ENCODE results near the gene ACP4.

ACP4 gene

DNA sequence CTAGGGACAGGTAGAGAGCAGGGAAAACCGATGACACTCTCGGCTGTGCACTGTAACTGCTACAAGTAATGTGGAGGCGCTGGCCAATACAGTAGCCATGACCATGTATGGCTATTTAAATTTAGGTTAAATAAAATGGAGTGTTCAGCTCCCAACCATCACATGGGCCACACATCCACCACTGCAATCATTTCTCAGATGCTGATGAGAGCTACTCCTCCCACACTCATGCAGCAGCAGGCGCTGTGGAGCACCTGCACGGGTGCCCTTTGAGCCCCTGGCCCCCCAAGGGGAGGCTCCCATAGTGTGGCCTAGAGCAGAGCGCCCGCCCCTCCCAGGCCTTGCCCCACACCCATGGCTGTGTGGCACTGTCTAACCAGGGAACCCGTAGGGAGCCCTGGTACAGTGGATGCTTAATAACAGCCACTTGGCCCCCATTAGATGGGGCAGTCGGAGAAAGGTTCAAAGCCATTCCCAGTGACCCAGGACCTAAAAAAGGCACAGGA is 6.0 kb downstream of the ACP4 start:
- H3K36me3 ChIP-seq (replicated peaks), result peaks cover 43% of the 10 kb centered on the region
- no peaks in the 10 kb centered on the region for H3K27me3 ChIP-seq (replicated peaks)
- TF ChIP-seq, protein P1, sequence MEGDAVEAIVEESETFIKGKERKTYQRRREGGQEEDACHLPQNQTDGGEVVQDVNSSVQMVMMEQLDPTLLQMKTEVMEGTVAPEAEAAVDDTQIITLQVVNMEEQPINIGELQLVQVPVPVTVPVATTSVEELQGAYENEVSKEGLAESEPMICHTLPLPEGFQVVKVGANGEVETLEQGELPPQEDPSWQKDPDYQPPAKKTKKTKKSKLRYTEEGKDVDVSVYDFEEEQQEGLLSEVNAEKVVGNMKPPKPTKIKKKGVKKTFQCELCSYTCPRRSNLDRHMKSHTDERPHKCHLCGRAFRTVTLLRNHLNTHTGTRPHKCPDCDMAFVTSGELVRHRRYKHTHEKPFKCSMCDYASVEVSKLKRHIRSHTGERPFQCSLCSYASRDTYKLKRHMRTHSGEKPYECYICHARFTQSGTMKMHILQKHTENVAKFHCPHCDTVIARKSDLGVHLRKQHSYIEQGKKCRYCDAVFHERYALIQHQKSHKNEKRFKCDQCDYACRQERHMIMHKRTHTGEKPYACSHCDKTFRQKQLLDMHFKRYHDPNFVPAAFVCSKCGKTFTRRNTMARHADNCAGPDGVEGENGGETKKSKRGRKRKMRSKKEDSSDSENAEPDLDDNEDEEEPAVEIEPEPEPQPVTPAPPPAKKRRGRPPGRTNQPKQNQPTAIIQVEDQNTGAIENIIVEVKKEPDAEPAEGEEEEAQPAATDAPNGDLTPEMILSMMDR (IDR thresholded peaks at IDR 0.05; ENCODE audit: low read depth, low read length, missing control alignments), result no peak
- H3K27ac ChIP-seq, result no peak overlapping the region
- DNase-seq, result no peak
- no peak overlapping the region for H3K4me3 ChIP-seq (ENCODE audit: low read depth, low read length)
- in situ Hi-C loops (cut with HindIII; ENCODE audit: low pct_ligation_motif_present, low sequenced_read_pairs), result no loop called here

DNA sequence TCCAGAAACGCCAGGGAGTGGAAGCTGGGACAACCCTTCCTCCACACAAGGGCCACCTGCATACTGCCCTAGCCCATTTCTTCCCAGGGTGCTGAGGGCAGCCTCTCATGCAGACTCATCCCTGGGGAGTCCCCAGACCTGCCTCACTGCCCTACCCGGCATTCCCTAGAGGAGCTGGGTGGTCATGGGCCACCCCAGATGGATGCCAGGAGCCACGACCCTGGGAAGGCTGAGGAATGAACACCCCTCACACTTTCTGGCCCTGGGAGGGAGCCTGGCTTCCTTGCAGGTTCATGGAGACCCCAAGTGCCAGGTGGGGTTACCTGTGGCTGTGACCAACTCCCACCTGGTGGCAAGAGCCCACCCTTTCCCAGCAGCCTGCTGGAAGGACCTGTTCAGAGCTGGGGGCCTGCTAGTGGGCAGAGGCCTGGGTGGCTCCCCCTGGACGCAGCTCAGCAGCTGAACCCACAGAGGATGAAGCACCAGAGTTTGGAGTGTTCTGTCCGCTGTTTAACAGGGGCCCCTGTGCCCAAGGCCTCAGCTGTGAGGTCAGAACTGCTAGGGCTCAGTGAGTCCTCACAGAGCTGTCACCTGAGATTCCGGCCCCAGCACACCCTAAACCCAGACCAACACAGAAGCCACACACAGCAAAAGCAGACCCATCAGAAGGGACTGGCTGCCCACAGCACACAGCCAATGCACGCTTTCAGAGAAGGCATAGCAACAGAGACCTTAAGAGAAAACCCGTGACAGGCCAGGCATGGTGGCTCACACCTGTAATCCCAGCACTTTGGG is 6.6 kb downstream of the ACP4 start:
- in situ Hi-C loops (cut with HindIII; ENCODE audit: low pct_ligation_motif_present, low sequenced_read_pairs), result no loop called here
- TF ChIP-seq, protein P1 (IDR thresholded peaks at IDR 0.05; ENCODE audit: low read depth, low read length, missing control alignments), result no peak
- H3K36me3 ChIP-seq (replicated peaks), result peaks cover 46% of the 10 kb centered on the region
- no peak for DNase-seq
- H3K4me3 ChIP-seq (ENCODE audit: low read depth, low read length), result no peak overlapping the region
- no peaks in the 10 kb centered on the region for H3K27me3 ChIP-seq (replicated peaks)
- no peak overlapping the region for H3K27ac ChIP-seq

DNA sequence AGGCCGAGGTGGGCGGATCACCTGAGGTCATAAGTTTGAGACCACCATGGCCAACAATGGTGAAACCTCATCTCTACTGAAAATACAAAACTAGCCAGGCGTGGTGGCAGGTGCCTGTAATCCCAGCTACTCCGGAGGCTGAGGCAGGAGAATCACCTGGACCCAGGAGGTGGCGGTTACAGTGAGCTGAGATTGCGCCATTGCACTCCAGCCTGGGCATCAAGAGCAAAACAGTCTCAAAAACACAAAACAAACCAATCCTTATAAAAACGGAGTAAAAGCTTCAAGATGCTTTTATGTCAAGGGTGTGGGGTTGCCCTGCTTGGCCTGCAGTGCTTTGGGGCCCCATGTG is 7.2 kb downstream of the ACP4 start:
- H3K4me3 ChIP-seq (ENCODE audit: low read depth, low read length), result no peak overlapping the region
- no peak overlapping the region for H3K27ac ChIP-seq
- TF ChIP-seq, protein P1 (IDR thresholded peaks at IDR 0.05; ENCODE audit: low read depth, low read length, missing control alignments), result no peak
- in situ Hi-C loops (cut with HindIII; ENCODE audit: low pct_ligation_motif_present, low sequenced_read_pairs), result no loop called here
- peaks cover 49% of the 10 kb centered on the region for H3K36me3 ChIP-seq (replicated peaks)
- no peak for DNase-seq
- no peaks in the 10 kb centered on the region for H3K27me3 ChIP-seq (replicated peaks)

DNA sequence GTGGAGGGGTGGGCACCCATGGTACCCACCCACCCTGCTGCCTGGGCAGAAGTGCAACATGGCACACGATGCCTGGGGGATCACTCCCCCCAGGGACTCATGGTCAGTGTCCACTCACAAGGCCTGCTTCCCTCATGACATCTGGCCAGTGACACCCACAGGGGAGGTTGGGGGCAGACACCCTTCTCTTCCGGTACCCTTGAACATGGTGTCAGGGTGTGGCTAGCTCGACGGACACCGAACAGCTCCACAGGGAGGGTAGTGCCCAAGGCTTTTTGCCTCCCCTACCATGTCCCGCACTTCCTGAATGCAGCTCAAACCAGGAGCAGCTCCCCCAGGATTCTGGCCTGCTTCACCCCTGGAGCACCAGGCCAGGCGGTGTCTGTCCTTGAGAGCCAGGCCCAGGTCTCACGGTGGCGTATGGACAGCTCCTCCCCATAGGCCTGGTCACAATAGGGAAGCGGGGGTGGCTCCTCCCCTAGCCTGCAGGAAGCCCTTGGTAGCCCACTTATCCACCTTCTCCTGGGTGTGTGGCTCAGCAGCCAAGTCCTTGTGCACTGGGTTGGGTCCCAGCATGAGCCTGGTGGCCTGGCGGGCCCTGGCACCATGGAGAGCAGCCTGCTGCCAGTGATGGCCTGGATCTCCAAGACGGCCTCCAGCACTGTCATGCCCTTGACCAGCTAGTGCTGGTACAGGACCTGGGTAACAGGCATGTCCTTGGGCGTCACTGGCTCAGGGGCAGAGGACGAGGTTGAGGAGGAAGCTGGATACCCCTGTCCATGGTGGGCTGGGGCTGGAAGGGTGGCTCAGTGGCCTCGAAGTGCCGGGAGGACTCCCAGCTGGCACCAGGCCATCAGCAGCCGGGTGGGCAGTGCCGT is 7.8 kb downstream of the ACP4 start:
- TF ChIP-seq, protein P1 (IDR thresholded peaks at IDR 0.05; ENCODE audit: low read depth, low read length, missing control alignments), result no peak
- Histone ChIP-seq H3K27ac (no peak overlapping the region), H3K36me3 (replicated peaks) (peaks cover 49% of the 10 kb centered on the region), H3K4me3 (ENCODE audit: low read depth, low read length) (no peak overlapping the region), H3K27me3 (replicated peaks) (no peaks in the 10 kb centered on the region)
- in situ Hi-C loops (cut with HindIII; ENCODE audit: low pct_ligation_motif_present, low sequenced_read_pairs), result no loop called here
- DNase-seq, result no peak

DNA sequence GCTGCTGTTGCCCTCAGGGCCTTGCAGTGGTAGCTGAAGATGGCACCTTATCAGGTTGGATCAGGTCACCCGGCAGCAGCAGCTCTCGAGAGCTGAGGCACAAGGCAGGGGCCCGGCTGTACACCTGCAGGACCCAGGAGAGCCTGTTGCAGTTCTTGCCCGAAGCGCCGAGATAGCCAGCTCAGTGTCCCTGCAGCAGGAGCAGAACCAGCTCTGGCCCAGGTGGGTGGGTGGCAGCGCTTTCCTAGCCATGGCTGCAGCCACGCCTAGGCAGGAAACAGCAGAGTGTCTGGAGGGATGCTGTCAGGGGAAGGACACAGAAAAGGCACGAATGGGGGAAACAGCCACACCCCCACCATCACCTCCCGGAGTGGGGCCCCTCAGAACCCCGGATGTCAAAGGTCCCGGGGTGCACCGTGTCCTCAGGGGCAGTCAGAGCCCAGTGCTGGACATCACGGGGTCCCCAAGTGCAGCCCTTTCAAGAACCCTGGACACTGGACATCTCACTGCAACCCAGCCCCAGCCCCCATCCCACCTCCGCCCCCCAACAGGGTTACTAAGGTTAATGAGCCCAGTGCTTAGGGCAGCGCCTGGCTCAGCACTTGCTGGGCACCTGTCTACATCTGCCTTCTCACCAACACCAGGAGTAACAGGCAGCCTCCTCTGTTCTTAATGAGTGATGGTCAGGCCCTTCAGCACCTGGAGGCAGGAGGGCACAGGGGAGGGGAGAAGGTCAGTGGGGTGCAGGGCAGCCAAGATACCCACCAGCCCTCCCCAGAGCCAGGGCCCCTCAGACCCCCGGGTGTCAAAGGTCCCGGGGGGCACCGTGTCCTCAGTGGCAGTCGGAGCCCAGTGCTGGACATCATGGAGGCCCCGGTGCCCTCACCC is 8.7 kb downstream of the ACP4 start:
- Histone ChIP-seq H3K4me3 (ENCODE audit: low read depth, low read length) (no peak overlapping the region), H3K27ac (no peak overlapping the region), H3K36me3 (replicated peaks) (peaks cover 49% of the 10 kb centered on the region), H3K27me3 (replicated peaks) (no peaks in the 10 kb centered on the region)
- no peak for DNase-seq
- TF ChIP-seq, protein P1 (IDR thresholded peaks at IDR 0.05; ENCODE audit: low read depth, low read length, missing control alignments), result no peak
- in situ Hi-C loops (cut with HindIII; ENCODE audit: low pct_ligation_motif_present, low sequenced_read_pairs), result no loop called here

All from brain microvascular endothelial cell (primary cell).